22Rv1 (cell line): ENCODE measurements around the gene SH2B3.

Source experiments
- ZFX ChIP-seq: fragments of 450-650 bp; IDR thresholded peaks from 2 replicates; pipeline ENCODE4 v1.6.1; 2017; ENCODE audit warnings: antibody characterized with exemption, borderline replicate concordance
- TF ChIP-seq, protein P1 (sequence below): fragments of 450-650 bp; IDR thresholded peaks from 2 replicates; pipeline ENCODE4 v1.5.1; 2017; ENCODE audit warnings: mild to moderate bottlenecking

DNA sequence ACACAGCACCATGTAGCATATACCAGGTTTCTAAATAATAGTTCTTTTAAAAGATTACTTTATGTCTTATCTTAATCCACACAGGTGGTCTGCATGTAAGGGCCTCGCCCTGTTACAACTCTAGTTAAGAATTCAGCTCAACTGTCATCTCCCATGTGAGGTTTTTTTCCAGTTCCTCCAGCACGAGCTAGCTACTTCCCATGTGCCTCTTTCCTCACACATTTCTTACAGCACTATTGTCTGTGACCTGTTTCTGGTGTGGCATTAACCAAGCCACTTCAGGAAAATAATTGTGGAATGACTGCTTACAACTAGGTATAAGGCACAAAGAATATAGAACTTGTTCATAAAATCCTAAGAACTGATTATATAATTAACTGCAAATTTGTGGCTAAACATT, 65.5 kb downstream of the SH2B3 start:
- TF ChIP-seq, protein P1, sequence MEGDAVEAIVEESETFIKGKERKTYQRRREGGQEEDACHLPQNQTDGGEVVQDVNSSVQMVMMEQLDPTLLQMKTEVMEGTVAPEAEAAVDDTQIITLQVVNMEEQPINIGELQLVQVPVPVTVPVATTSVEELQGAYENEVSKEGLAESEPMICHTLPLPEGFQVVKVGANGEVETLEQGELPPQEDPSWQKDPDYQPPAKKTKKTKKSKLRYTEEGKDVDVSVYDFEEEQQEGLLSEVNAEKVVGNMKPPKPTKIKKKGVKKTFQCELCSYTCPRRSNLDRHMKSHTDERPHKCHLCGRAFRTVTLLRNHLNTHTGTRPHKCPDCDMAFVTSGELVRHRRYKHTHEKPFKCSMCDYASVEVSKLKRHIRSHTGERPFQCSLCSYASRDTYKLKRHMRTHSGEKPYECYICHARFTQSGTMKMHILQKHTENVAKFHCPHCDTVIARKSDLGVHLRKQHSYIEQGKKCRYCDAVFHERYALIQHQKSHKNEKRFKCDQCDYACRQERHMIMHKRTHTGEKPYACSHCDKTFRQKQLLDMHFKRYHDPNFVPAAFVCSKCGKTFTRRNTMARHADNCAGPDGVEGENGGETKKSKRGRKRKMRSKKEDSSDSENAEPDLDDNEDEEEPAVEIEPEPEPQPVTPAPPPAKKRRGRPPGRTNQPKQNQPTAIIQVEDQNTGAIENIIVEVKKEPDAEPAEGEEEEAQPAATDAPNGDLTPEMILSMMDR, result no peak
- TF ChIP-seq ZFX, result no peak
